OCI-M1 (cell line): ENCODE data around the gene OR2K2.
"Not testable (repeated sequence)": the region's sequence is repeated elsewhere in the genome, so short reads cannot be mapped to it uniquely, and the experiment has no call there.

Experiments used
- DNase-seq: peaks from one replicate; lab custom pipeline; 2025; lab: John Stamatoyannopoulos, UW

Gene OR2K2, protein sequence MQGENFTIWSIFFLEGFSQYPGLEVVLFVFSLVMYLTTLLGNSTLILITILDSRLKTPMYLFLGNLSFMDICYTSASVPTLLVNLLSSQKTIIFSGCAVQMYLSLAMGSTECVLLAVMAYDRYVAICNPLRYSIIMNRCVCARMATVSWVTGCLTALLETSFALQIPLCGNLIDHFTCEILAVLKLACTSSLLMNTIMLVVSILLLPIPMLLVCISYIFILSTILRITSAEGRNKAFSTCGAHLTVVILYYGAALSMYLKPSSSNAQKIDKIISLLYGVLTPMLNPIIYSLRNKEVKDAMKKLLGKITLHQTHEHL

DNA sequence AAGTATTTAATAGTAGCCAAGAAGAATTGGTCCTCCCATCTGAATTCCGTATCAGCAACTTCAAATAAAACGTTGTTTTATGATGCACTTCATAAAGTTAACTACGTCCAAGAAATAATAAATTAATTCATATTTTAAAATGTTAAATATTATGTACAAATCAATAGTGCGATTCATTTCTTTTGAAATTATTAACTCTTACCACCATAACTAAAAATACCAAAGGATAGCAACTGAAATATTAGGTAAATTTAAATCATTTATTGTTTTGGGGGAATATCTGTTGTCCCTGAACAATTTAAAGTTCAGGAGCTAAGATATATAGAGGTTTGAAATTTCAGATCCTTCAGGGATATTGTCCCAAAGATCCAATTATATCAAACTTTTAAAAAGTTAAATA lies at the start of gene OR2K2:
Gene OR2K2 (minus strand): TSS at position 101 of the 400 bp plus-strand sequence. CDS start 1,791 bp downstream, outside the sequence.
- no peak for DNase-seq

DNA sequence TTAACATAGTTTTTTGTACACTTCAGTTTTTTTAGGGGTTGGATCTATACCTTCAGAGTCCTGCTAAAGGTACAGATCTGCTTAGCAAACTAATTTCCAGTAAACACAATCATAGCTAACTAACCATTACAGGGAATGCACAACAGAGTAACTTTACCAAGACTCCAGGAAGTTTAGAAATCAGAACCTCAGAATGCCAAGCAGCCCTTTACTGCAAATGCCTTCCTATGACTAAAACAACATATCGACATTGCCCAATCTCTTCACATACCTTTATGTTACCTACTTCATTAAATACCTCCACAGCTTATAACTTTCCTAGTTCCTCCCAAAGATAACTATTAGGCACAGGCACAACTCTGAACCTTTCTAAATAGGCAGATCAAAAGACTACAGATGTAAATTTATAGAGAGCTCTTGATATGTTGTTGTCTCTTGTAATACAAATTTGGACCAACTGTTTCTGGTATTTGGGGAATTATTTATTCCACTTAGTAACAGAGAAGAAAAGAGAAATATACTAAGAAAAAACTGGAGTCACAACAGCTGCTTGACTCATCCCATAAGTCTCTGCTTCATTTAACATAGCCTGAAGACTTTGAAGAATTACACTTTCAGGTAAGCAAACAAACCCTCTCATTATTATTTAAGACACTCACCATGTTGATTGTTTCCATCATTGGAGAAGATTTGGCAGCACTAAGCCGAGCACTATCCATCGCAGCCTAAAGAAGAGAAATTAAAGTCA lies 46.0 kb upstream of the OR2K2 start:
- no peak for DNase-seq

GRCh38 chr9:111375062-111375461 lies 45.0 kb upstream of the OR2K2 start:
- no peak for DNase-seq

GRCh38 chr9:111372297-111372696 lies 42.3 kb upstream of the OR2K2 start:
- no peak for DNase-seq

DNA sequence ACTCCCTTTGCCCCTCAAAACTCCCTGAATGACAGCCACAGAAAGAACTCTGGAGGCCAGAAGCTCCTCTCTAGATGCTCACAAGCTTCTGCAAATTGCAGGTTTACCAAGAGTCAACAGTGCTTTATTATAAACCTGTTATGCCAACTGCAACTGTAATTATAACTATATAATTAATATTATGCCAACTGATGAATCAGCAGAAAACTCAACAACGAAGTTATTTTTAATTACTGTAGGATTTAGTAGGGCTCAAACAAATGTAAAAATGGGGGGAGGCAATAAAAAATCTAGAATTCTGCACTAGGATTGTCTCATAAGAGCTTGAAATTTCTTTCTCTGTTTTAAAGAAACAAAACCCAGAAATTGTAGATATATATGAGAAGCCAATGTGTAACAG lies 37.0 kb upstream of the OR2K2 start:
- DNase-seq, result no peak

DNA sequence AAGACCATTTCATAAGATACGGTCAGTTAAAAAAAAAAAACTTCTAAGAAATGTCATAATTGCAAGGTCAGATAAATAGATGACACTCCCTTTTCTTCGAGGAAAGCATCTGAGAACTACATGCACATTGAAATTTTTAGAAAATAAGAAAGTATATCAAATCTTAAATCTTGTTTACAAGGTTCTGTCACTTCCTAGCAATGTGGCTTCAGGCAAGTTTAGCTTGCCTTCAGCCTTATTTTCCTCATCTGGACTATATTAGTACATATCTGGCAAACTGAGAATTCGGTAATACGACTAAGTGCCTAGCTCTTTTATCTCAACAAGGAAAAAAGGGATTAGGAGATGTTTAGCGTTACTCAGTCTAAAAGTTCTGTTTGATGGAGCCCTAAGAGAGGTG lies 32.5 kb upstream of the OR2K2 start:
- peak; percentile 33 for DNase-seq

GRCh38 chr9:111360881-111361280 lies 30.9 kb upstream of the OR2K2 start:
- no peak for DNase-seq

DNA sequence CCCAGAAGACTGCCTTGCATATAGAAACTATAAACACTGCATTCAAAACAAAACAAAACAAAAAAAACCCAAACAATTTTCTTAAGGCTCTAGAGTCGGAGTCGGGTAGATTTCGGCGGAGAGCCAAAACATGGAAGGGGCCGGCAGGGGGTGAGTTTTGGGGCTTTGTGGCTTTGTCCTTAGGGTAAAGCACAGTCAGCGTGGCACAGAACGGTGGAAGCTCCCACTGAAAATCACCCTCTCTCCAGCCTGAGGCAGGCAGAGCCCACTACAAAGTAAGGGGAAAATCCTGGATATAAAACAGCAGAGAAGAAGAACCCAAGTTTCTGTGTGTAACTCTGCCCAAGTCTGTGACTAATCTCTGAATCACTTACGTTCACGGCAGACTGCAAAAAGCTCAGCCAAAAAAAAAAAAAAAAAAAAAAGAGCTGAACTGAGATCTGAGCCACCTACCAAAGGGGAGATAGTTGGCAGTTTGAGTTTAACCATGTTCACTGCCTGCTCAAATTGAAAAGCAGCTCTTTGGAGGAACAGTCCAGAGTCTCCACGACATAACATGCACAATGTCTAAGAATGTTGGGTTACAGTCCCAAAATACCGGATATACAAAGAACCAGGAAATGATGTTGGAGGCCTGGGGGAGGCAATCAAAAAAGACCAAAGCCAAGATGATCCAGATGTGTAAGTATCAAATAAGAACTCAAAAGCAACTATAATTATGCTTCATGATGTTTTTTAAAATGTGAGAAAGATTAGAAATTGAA lies 26.6 kb upstream of the OR2K2 start:
- DNase-seq, result no peak

- no peak for DNase-seq
These were observed 22.5 kb upstream of the OR2K2 start for GRCh38 chr9:111352545-111352944.

DNA sequence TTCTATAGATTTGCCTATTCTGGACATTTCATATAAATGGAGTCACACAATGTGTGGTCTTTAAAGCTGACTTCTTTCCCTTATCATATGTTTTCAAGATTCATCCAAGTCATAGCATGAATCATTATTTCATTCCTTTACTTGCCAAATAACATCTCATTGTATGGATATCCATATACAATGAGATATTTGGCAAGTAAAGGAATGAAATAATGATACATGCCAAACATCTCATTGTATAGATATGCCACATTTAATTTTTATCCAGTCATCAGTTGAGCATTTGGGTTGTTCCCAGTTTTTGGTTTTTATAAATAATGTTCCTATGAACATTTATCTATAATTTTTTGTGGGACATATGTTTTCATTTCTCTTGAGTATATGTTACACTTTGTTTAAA lies 20.5 kb upstream of the OR2K2 start:
- DNase-seq, result no peak

- DNase-seq, result no peak
These were observed 19.7 kb upstream of the OR2K2 start for GRCh38 chr9:111349766-111350165.

DNA sequence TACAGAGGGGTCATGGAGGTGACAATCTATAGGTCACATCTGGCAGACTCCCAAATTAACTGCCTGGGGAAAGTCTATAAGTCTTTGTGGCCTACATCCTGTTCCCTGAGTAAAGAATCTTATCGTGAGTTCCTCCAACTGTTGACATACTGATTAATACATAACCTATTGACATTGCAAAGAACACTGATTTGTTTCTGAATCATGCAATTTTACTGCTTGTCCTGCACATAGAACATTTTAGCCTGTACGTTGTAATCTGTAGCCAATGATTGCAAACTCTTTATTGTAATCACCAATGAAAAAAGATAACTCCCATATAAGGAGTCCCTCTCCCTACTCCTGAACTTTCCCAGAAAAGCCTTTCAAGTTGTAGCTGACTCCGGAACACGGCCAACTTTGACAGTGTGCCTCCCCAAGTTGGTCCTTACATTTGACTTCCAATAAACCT lies 18.8 kb upstream of the OR2K2 start:
- DNase-seq, result no peak

DNA sequence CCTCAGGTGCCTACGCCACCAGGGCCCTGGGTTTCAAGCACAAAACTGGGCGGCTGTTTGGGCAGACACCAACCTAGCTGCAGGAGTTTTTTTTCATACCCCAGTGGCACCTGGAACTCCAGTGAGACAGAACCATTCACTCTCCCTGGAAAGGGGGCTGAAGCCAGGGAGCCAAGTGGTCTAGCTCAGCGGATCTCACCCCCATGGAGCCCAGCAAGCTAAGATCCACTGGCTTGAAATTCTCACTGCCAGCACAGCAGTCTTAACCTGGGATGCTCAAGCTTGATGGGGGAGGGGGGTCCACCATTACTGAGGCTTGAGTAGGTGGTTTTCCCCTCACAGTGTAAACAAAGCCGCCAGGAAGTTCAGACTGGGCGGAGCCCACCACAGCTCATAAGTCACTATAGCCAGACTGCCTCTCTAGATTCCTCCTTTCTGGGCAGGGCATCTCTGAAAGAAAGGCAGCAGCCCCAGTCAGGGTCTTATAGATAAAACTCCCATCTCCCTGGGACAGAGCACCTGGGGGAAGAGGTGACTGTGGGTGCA lies 4.4 kb upstream of the OR2K2 start:
- not testable (repeated sequence) for DNase-seq

- no peak for DNase-seq
These were observed 9.4 kb downstream of the OR2K2 start for GRCh38 chr9:111320631-111321030.

DNA sequence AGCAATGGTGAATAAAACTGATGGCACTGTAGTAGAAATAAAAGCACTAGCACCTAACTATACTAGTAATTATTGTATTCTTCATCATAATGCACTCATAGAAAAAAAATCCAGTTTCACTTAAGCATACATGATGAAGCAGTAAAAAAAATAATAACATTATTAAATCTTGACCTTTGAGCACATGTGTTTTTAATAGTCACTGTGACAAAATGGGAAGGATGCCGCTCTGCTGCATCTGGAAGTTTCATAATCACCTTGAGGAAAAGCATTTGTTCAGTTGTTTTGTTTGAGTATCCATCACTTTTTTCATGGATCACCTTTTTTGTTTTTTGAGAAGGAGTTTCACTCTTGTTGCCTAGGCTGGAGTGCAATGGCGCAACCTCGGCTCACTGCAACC lies 13.2 kb downstream of the OR2K2 start:
- DNase-seq, result no peak

GRCh38 chr9:111305914-111306313 lies 24.1 kb downstream of the OR2K2 start:
- no peak for DNase-seq

DNA sequence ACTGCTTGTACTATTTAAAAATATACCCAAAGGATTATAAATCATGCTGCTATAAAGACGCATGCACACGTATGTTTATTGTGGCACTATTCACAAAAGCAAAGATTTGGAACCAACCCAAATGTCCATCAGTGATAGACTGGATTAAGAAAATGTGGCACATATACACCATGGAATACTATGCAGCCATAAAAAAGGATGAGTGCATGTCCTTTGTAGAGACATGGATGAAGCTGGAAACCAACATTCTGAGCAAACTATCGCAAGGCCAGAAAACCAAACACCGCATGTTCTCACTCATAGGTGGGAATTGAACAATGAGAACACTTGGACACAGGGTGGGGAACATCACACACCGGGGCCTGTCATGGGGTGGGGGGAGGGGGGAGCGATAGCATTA lies 26.0 kb downstream of the OR2K2 start:
- not testable (repeated sequence) for DNase-seq

- DNase-seq, result no peak
These were observed 28.8 kb downstream of the OR2K2 start for GRCh38 chr9:111301195-111301594.

DNA sequence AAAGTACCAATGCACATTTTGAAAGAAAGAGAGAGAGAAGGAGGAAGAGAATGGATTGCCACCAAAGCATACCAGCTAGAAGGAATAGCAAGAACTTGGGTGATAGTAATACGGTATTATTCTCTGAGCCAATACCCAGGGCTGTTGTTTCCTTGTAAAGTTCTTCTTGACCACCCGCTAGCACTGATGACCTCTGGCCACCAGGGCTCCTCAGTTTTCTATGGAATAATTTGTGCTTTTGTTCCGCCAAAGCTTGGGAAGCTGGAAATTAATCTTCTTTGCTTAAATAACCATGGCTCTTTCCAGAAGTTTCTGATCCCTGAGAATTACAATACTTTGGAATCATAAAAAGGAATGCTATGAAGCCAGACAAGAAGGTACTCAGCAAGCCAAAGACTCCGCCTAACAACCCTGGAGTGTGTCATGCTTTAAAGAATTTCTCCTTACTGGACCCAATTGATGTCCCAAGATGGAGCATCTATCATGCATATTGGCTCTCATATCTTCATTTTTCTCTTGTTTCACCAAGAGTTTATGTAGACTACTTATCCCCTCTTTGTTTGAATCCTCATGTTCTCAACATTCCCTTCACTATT lies 29.8 kb downstream of the OR2K2 start:
- DNase-seq, result no peak

- not testable (repeated sequence) for DNase-seq
These were observed 30.4 kb downstream of the OR2K2 start for GRCh38 chr9:111299599-111299966.

DNA sequence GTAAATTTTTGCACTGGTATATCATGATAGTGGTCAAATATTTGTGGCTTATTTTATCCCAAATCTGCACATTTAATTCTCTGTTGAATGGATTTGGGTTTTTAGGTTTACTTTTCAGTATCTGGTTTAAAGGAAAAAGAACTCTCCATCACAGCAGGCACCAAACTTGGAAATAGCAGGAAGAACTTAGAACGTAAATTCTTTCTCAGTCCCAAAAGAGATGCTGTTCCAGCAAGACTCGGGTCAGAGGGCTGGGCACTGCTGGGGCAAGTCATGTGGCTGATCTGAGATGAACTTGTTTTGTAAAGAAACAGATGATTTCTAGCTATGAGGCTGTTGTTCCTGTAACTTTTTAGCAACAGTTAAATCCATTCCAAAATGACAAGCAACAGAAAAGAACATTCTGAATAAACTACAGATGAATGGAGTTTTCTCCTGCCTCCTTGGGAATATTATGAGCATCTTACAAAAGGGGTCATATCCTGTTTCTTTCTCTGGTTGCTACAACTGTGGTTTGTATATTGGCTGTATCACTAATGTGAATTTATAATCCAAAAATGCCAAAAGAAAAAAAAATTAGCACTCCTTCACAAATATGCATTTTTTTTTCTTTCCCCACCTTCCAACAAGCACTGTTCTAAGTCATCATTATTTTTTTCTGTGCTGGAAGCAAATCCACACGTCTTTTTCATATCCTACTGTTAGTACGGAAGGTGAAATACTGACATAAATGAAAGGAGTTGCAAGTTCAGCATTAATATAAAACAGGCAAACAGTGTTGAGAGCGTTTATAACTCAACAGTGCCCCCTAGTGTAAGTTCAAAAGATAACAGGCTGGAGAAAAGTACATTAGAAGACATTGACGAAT lies 31.1 kb downstream of the OR2K2 start:
- DNase-seq, result peak; percentile 82
